HG03575 (cell line): ENCODE results near the gene KRT86.
"Not testable (repeated sequence)": the region's sequence is repeated elsewhere in the genome, so short reads cannot be mapped to it uniquely, and the experiment has no call there.

Source experiments
- ATAC-seq: cut with Tn5 transposase; IDR thresholded peaks from one replicate; pipeline ENCODE4 v1.9.1; 2021; ENCODE audit not compliant: unreplicated experiment, insufficient number of reproducible peaks, low FRiP score; ENCODE audit errors: extremely low read depth

Gene KRT86

GRCh38 chr12:52248541-52249461 is 25.6 kb upstream of the KRT86 start:
- no peak for ATAC-seq

GRCh38 chr12:52249511-52250047 is 24.9 kb upstream of the KRT86 start:
- ATAC-seq = no peak

DNA sequence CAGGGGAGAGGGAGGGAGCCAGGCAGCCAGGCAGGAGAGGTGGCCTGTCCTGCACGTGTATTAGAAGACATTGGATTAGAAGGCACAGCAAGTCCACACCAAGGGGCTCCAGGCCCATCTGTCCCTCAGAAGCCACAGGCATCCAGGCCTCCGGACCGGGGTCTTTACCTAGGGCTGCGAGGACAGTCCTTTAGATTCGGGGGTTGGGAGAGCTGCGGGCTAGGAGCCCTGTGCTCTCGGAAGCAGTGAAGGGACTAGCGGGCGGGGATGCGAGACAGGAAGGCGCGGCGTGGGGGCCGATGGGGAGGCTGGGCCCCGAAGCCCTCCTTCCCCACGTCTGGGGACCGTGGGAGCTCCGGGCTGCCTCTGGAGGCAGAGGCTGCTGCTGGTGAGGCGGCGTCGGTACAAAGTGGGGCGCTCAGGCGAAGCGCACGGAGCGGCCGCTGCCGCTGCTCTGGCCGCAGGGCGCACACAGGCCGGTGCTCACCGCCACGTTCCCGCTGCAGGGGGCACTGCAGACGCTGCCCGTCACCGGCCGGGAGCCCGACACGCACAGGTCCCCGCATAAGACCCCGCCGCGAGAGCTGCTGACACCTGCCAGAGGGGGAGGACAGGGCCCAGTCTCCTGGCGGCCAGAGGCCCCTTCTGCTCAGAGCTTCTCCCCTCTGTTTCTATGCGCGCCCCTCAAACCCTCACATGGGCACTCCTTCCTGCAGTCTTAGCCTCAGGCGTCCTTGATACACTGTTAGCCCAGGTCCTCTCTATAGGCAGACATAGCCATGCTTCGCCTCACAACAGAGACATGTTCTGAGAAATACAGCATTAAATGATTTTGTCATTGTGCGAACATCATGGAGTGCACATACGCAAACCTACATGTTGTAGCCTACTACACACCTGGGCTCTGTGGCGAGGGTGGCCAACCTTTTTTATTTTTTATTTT is 24.1 kb upstream of the KRT86 start:
- ATAC-seq = no peak

- ATAC-seq = no peak
Measured at GRCh38 chr12:52251367-52252051, 22.9 kb upstream of the KRT86 start.

DNA sequence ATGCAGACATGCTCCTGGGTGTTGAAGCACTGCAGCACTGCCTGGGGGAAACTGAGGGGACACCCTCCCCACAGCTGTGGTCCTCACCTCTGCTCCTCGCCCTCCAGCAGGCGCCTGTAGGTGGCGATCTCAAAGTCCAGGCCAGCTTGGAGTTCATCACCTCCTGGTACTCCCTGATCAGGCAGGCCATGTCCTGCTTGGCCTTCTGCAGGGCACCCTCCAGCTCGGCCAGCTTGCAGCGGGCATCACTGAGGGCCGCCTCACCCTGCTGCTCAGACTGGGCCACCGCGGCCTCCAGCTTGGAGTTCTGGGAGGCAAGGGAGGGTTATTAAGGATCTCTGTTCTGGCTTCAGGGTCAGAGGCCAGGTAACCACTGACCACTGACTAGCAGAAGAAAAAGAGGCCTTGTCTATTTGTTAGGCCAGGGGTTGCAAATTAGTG is 22.2 kb upstream of the KRT86 start:
- ATAC-seq = not testable (repeated sequence)

GRCh38 chr12:52252728-52253343 is 21.6 kb upstream of the KRT86 start:
- ATAC-seq = no peak

- ATAC-seq = no peak
Measured at GRCh38 chr12:52253391-52254179, 20.9 kb upstream of the KRT86 start.

DNA sequence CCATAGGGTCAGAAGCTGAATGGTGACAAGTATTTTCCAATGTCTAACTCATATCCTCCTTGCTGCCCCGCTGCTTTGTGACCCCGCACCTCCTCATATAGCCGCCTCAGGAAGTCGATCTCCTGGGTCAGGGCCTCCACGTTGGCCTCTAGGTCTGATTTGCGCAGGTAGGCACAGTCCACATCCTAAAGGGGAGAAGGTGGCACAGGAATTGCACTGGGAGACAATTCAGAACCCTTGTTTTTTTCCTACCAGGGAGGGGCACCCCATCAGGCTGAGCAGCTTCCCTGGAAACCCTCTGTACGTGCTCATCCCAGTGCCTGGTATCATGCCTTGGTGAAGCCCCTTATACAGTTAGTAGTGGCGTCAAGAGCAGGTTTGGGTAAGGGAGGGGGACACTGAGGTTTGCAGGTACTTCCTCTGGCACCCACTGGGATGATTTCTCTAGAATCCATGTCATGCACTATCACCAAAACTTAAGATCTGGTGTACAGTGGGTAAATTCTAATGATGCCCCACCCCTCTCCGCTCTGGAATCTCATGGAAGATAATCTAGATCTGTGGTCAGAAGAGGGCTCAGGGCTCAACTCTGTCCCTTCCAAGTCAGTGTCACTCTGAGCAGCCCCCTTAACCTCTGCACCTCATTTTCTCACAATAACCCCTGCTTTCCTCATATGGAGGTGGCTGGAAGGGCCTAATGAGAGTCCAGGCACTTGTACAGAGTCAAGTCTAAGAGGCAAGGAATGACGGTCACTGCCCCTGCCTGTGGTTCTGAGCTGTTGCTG is 20.1 kb upstream of the KRT86 start:
- no peak for ATAC-seq

DNA sequence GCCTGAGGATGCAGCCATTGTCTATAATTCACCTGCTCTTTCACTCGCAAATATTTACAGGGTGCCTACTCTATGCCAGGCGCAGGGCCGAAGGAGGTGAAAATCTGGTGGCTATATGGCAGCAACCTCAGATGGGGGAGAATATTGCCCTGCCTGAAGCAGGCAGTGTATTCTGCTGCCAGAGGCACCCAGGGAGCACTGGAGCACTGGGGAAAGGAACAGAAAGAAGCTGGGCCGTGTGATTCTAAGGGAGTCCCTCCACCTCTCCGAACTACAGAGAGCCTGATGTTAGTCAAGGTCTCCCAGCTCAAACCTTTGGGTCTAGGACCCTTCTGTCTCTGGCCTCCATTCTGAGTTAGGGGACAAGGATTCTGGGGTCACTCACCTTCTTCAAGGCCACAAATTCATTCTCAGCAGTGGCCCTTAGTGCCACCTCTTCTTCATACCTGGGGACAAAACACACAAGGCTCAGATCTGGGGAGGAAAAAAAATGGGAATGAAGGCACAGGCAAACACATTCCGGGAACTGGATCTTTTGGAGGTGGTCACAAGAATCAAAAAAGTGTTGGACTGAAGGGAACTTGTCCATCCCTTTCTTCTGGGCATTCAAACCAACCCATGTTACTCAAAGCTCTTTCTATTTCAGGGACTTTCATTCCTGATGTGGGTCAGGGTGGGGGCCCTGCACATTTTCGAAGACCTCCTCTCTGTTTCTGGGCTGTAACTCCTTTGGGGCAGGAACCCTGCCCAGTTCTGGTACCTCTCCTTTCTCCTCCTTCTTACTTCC is 19.3 kb upstream of the KRT86 start:
- no peak for ATAC-seq

DNA sequence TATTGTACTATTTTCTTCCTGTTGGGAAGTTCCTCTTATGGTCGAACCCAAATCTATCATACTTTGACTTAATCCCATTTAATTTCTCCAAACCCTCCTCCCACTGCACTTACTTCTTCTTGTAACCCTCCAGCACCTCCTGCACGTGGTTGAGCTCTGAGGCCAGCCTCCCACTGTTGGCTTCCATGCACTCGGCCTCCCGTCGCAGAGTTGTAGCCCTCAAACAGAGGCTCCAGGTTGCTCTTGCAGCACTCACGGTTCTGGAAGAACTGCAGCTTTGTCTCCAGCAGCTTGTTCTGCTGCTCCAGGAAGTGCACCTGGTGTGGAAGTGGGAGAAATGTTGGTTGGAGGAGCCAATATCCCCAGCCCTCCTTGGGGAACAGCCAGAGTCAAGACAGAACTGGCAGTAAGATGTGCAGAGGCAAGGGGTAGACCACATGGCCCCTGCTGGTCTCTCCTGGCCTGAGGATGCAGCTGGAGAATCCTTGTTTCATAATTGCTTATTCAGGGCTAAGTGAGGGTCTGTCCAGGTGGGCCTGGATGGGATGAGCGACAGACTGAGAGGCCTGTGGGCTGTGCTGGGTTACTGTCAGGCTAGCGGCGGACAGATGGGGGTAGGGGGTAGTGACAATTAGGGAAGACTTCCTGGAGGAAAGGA is 18.4 kb upstream of the KRT86 start:
- no peak for ATAC-seq

GRCh38 chr12:52256584-52256935 is 17.9 kb upstream of the KRT86 start:
- no peak for ATAC-seq

DNA sequence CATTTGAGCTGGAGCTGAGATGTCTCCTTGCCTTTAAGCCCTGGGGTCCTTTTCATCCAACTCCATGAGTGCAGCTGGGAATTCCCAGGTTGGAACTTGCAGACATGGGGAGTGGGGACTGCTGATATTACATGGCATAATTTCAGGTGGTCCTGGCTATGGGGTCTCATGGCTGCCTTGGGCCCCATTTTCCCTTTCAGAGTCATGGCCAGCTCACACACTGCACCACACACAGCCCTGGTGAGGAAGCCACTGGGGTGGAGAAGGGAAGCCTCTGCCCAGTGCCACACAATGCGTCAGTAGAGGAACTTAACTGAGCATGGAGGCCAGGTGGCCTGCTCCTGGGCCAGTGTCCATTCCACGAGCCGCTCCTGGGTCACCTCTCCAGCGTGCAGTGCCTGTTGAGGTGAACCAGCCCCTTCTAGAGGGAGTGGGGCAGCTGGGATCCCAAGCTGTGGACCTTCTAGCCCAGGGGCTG is 17.3 kb upstream of the KRT86 start:
- no peak for ATAC-seq

GRCh38 chr12:52257922-52258321 is 16.5 kb upstream of the KRT86 start:
- ATAC-seq = not testable (repeated sequence)

GRCh38 chr12:52258335-52258901 is 16.0 kb upstream of the KRT86 start:
- ATAC-seq = no peak

DNA sequence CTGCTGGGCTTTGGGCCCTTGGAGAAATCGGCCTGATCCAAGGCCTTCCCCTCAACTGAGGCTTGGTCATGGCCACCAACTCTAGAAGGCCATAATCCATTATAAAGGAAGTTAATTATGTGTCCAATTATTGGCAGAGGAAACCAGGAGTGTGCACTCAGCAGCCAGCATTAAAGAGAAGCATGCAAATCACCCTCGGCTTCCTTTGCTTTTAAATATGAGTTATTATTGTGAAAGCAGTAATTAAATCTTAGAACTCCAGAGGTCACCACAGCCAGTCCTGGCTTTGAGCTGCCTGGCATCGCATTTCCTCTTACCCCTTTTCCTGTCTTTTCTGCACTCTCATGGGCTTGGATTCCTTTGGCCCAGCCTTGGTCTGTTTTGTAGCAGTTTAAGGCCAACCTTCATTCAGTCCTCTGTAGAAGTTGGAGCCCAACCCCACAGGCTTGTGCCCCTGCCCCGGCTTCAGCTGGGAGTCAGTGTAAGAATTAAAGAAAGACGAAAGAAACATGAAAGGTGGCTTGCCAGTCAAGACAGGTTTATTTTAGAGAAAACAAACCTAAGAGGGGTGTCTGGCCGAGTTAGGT is 14.7 kb upstream of the KRT86 start:
- ATAC-seq = no peak
